Measurements from ENCODE around the gene GSTM4.

Gene GSTM4

GRCh38 chr1:109634771-109635750, 20.8 kb upstream of the GSTM4 start:
- no peak for TF ChIP-seq CTCF (IDR thresholded peaks at IDR 0.05; ENCODE audit: insufficient read depth, low read depth, low read length, missing control alignments)
- DNase-seq (ENCODE audit: low read depth) = peak; percentile 53

GRCh38 chr1:109635862-109636200, 20.1 kb upstream of the GSTM4 start:
- no peak for TF ChIP-seq CTCF (IDR thresholded peaks at IDR 0.05; ENCODE audit: insufficient read depth, low read depth, low read length, missing control alignments)
- no peak for DNase-seq (ENCODE audit: low read depth)
- no peak overlapping the region for H3K4me3 ChIP-seq (ENCODE audit: low read depth, low read length)

More at GRCh38 chr1:109634771-109635750, 20.8 kb upstream of the GSTM4 start:
- H3K4me3 ChIP-seq (ENCODE audit: low read depth, low read length) = peak overlapping the region; percentile 21; the same call in 1 of the 2 replicates

GRCh38 chr1:109636201-109636952, 19.5 kb upstream of the GSTM4 start:
- no peak for DNase-seq (ENCODE audit: low read depth)
- no peak overlapping the region for H3K4me3 ChIP-seq (ENCODE audit: low read depth, low read length)
- no peak for TF ChIP-seq CTCF (IDR thresholded peaks at IDR 0.05; ENCODE audit: insufficient read depth, low read depth, low read length, missing control alignments)

- TF ChIP-seq CTCF (IDR thresholded peaks at IDR 0.05; ENCODE audit: insufficient read depth, low read depth, low read length, missing control alignments) = no peak
- no peak overlapping the region for H3K4me3 ChIP-seq (ENCODE audit: low read depth, low read length)
- DNase-seq (ENCODE audit: low read depth) = no peak
These were observed 18.5 kb upstream of the GSTM4 start for GRCh38 chr1:109637446-109637845.

- no peak overlapping the region for H3K4me3 ChIP-seq (ENCODE audit: low read depth, low read length)
- DNase-seq (ENCODE audit: low read depth) = no peak
These were observed 16.6 kb upstream of the GSTM4 start for GRCh38 chr1:109639063-109639840.

More at GRCh38 chr1:109639063-109639840, 16.6 kb upstream of the GSTM4 start:
- no peak for TF ChIP-seq CTCF (IDR thresholded peaks at IDR 0.05; ENCODE audit: insufficient read depth, low read depth, low read length, missing control alignments)

Measured in GM12865 (cell line).